IMR-90 (cell line): ENCODE measurements around the gene MSMO1. TPM values are rescaled to one million over a fixed set of nuclear protein-coding genes. Genes with fewer than 3 reads are reported as not detected.
A peak's percentile ranks its signal among the peaks of the same experiment; 100 is the strongest.

Experiments used
- ATAC-seq: fragments of 200-7000 bp; cut with Tn5 transposase; 2 replicates; pipeline ENCODE4 v1.9.1; 2020; ENCODE audit warnings: low read depth, mild to moderate bottlenecking, moderate library complexity
- BruUV-seq: library from RNA; stranded (reverse); fragments of 400-500 nt; replicated peaks from 2 replicates; lab custom pipeline; 2021; lab: Mats Ljungman, UMichigan
- CTCF ChIA-PET: fragments of 300-600 bp; formaldehyde crosslinking; extraction: SDS; loops from one replicate; lab custom pipeline; 2021; ENCODE audit warnings: antibody characterized with exemption; lab: Yijun Ruan, JAX
- POLR2A ChIA-PET: fragments of 300-600 bp; sonication (Branson Sonifier 250); formaldehyde crosslinking; loops from one replicate; lab custom pipeline; 2022; ENCODE audit warnings: antibody characterized with exemption; ENCODE audit not compliant: unreplicated experiment; lab: Charles Lee
- DNase-seq: peaks from one replicate; pipeline ENCODE4 v3.0.0; 2013
- H2AFZ ChIP-seq: replicated peaks from 2 replicates; pipeline ENCODE3; 2013; ENCODE audit warnings: low read length, mild to moderate bottlenecking; ENCODE audit not compliant: poor library complexity
- H2AK5ac ChIP-seq: 2 replicates; pipeline ENCODE4 v1.6.1; 2013; ENCODE audit warnings: low read depth, low read length, inconsistent platforms
- H2AK9ac ChIP-seq: replicated peaks from 2 replicates; pipeline ENCODE3; 2013; ENCODE audit warnings: mild to moderate bottlenecking, low read depth, low read length, moderate library complexity; ENCODE audit not compliant: poor library complexity
- H2BK120ac ChIP-seq: 2 replicates; pipeline ENCODE4 v1.6.1; 2013; ENCODE audit warnings: low read depth, low read length, inconsistent platforms
- H2BK15ac ChIP-seq: 3 replicates; pipeline ENCODE4 v1.6.1; 2013; ENCODE audit warnings: low read depth, low read length, inconsistent platforms
- H2BK20ac ChIP-seq: 2 replicates; pipeline ENCODE4 v1.6.1; 2013; ENCODE audit warnings: low read depth, mild to moderate bottlenecking, inconsistent platforms, low read length, moderate library complexity
- H2BK5ac ChIP-seq: 2 replicates; pipeline ENCODE4 v1.6.1; 2013; ENCODE audit warnings: mild to moderate bottlenecking, low read depth, low read length, inconsistent platforms; ENCODE audit not compliant: poor library complexity, severe bottlenecking
- H3K14ac ChIP-seq: replicated peaks from 2 replicates; pipeline ENCODE4 v1.6.1; 2013; ENCODE audit warnings: low read depth, low read length, inconsistent platforms
- H3K18ac ChIP-seq: 2 replicates; pipeline ENCODE4 v1.6.1; 2013; ENCODE audit warnings: low read depth, low read length, control low read depth
- H3K23ac ChIP-seq: 2 replicates; pipeline ENCODE4 v1.6.1; 2013; ENCODE audit warnings: low read depth, low read length, inconsistent platforms
- H3K27ac ChIP-seq: 2 replicates; pipeline ENCODE4 v1.5.1; 2013; ENCODE audit warnings: mild to moderate bottlenecking, control low read depth, low read length; ENCODE audit not compliant: insufficient read depth
- H3K27me3 ChIP-seq: 2 replicates; pipeline ENCODE4 v1.6.1; 2013; ENCODE audit warnings: low read length; ENCODE audit not compliant: control insufficient read depth, insufficient read depth
- H3K36me3 ChIP-seq: 2 replicates; pipeline ENCODE4 v1.6.1; 2013; ENCODE audit warnings: low read length, mixed read lengths; ENCODE audit not compliant: control insufficient read depth, insufficient read depth
- H3K4ac ChIP-seq: 2 replicates; pipeline ENCODE4 v1.6.1; 2013; ENCODE audit warnings: low read depth, low read length, inconsistent platforms
- H3K4me1 ChIP-seq: 2 replicates; pipeline ENCODE4 v1.6.1; 2013; ENCODE audit warnings: low read length, mixed read lengths; ENCODE audit not compliant: control insufficient read depth, insufficient read depth
- H3K4me2 ChIP-seq: 2 replicates; pipeline ENCODE4 v1.6.1; 2013; ENCODE audit warnings: low read depth, mild to moderate bottlenecking, control low read depth, low read length, moderate library complexity
- H3K4me3 ChIP-seq: 2 replicates; pipeline ENCODE4 v1.5.1; 2013; ENCODE audit warnings: low read depth, mild to moderate bottlenecking, control low read depth, low read length, moderate library complexity; ENCODE audit not compliant: insufficient read depth
- H3K56ac ChIP-seq: 2 replicates; pipeline ENCODE4 v1.6.1; 2013; ENCODE audit warnings: low read length, inconsistent platforms; ENCODE audit not compliant: insufficient read depth; ENCODE audit errors: extremely low read depth
- H3K79me1 ChIP-seq, 2 experiments: 2 replicates each; pipeline ENCODE4 v1.6.1; 2013; ENCODE audit warnings: low read length in 2 of 2, inconsistent platforms in 1 of 2, low read depth in 1 of 2
- H3K9ac ChIP-seq: 2 replicates; pipeline ENCODE4 v1.6.1; 2013; ENCODE audit warnings: low read depth, low read length, control low read depth
- H3K9me1 ChIP-seq: 2 replicates; pipeline ENCODE4 v1.6.1; 2013; ENCODE audit warnings: low read length, inconsistent platforms; ENCODE audit not compliant: insufficient read depth
- H3K9me3 ChIP-seq: 2 replicates; pipeline ENCODE4 v1.6.1; 2013; ENCODE audit warnings: low read length; ENCODE audit not compliant: control insufficient read depth, insufficient read depth
- H4K20me1 ChIP-seq: 2 replicates; pipeline ENCODE4 v1.6.1; 2013; ENCODE audit warnings: low read length, inconsistent platforms; ENCODE audit not compliant: insufficient read depth
- H4K5ac ChIP-seq: 2 replicates; pipeline ENCODE4 v1.6.1; 2013; ENCODE audit warnings: mild to moderate bottlenecking, low read depth, low read length, control low read depth
- H4K8ac ChIP-seq, 2 experiments: 2 replicates each; pipeline ENCODE4 v1.6.1; 2013; ENCODE audit warnings: low read depth in 2 of 2, low read length in 2 of 2, control low read depth in 1 of 2, inconsistent platforms in 1 of 2
- H4K91ac ChIP-seq: 2 replicates; pipeline ENCODE4 v1.6.1; 2013; ENCODE audit warnings: low read depth, low read length, inconsistent platforms; ENCODE audit not compliant: insufficient read depth
- CEBPB ChIP-seq: IDR thresholded peaks from 2 replicates; pipeline ENCODE4 v1.6.1; 2012; ENCODE audit warnings: low read depth, low read length, improper control_type of control experiment
- CHD1 ChIP-seq: IDR thresholded peaks from 2 replicates; pipeline ENCODE4 v1.6.1; 2012; ENCODE audit warnings: low read depth, low read length, improper control_type of control experiment
- FOS ChIP-seq: fragments of 150-350 bp; IDR thresholded peaks from 2 replicates; pipeline ENCODE4 v1.6.1; 2016; ENCODE audit warnings: low read depth, low read length
- MAFK ChIP-seq: IDR thresholded peaks from 2 replicates; pipeline ENCODE4 v1.6.1; 2012; ENCODE audit warnings: low read depth, low read length, improper control_type of control experiment
- MAZ ChIP-seq: IDR thresholded peaks from 2 replicates; pipeline ENCODE4 v1.6.1; 2012; ENCODE audit warnings: low read depth, mild to moderate bottlenecking, low read length, improper control_type of control experiment, moderate library complexity, borderline replicate concordance
- NFE2L2 ChIP-seq: fragments of 150-350 bp; IDR thresholded peaks from 2 replicates; pipeline ENCODE4 v1.6.1; 2016; ENCODE audit warnings: low read depth, mild to moderate bottlenecking, low read length
- POLR2A ChIP-seq: IDR thresholded peaks from 2 replicates; pipeline ENCODE4 v1.6.1; 2012; ENCODE audit warnings: mild to moderate bottlenecking, low read depth, low read length
- RAD21 ChIP-seq: IDR thresholded peaks from 2 replicates; pipeline ENCODE4 v1.6.1; 2012; ENCODE audit warnings: low read length, improper control_type of control experiment
- RCOR1 ChIP-seq: IDR thresholded peaks from 2 replicates; pipeline ENCODE4 v1.6.1; 2012; ENCODE audit warnings: mild to moderate bottlenecking, low read length, improper control_type of control experiment; ENCODE audit not compliant: insufficient replicate concordance
- WGBS, 2 experiments: methylation state at CpG; one replicate each; pipeline versions ENCODE4 v1.1.5 to v1.1.7; 2013; ENCODE audit warnings: missing lambda C conversion rate in 2 of 2; ENCODE audit not compliant: insufficient read length in 1 of 2; ENCODE audit errors: extremely low coverage in 2 of 2; 5-methylcytosine and 5-hydroxymethylcytosine counted together
- dilution Hi-C: fragments of 300-500 bp; cut with HindIII; formaldehyde crosslinking; loops from one replicate; pipeline ENCODE4 v1.14.3; 2018; ENCODE audit warnings: low sequenced_read_pairs; ENCODE audit not compliant: unreplicated experiment
- in situ Hi-C: fragments of 300-500 bp; cut with MboI; formaldehyde crosslinking; loops from 3 replicates; pipeline ENCODE4 v1.14.3; 2019; ENCODE audit warnings: low sequenced_read_pairs, inconsistent platforms, mixed read lengths
- intact Hi-C: fragments of 100-400 bp; cut with micrococcal nuclease; formaldehyde crosslinking; loops from 2 replicates; pipeline ENCODE4 v1.10.0; 2022
- polyA plus RNA-seq, 3 experiments: library from polyadenylated mRNA; depleted of rRNA; stranded (reverse); fragments of >200 nt; gene quantifications; 2 replicates each; pipeline ENCODE4 v1.2.3, GENCODE V29; 2012; ENCODE audit warnings: low replicate concordance in 1 of 3
- total RNA-seq: library from RNA; depleted of rRNA; stranded (reverse); fragments of >200 nt; gene quantifications from 2 replicates; pipeline ENCODE4 v1.2.3, GENCODE V29; 2012

MSMO1 gene
- total and polyA plus RNA-seq, 2 of the 4 experiments (the other 2 are of a cell fraction): 40.1 to 42.1 TPM

- Histone ChIP-seq H3K9me1 (0 out of 2 replicates have a peak, but pooled peaks cover 4% of the 10 kb centered on the region), H3K27me3 (no peaks in the 10 kb centered on the region), H3K36me3 (no peaks in the 10 kb centered on the region), H2BK120ac (peak overlapping the region; percentile 94), H4K91ac (peak overlapping the region; percentile 71), H3K9ac (no peak overlapping the region; the same call in 1 of the 2 replicates), H4K8ac (peak overlapping the region; percentile 52 to 71; a peak in 3 of 4 replicates), H2BK5ac (peak overlapping the region; percentile 85), H3K9me3 (no peaks in the 10 kb centered on the region), H2BK20ac (peak overlapping the region; percentile 92), H3K4me3 (no peak overlapping the region), H3K27ac (peak overlapping the region; percentile 67), H2AK9ac (peak overlapping the region; percentile 11), H4K5ac (peak overlapping the region; percentile 13; the same call in 1 of the 2 replicates), H2AFZ (peak overlapping the region; percentile 83), H3K18ac (peak overlapping the region; percentile 85), H4K20me1 (no peaks in the 10 kb centered on the region), H3K4me2 (peak overlapping the region; percentile 79), H3K56ac (peak overlapping the region; percentile 60), H3K23ac (peak overlapping the region; percentile 83), H3K79me1 (peaks cover 6 to 26% of the 10 kb centered on the region in 2 experiments), H3K14ac (peak overlapping the region; percentile 78), H2AK5ac (peak overlapping the region; percentile 77), H2BK15ac (peak overlapping the region; percentile 90), H3K4me1 (peaks cover 3% of the 10 kb centered on the region; the same call in 1 of the 2 replicates), H3K4ac (peak overlapping the region; percentile 85)
- dilution Hi-C loops (no loop called here), intact Hi-C loops (loop anchor here (2.0 kb wide), 1 partner anchor 53 kb away; the partner anchor contains the start of gene CPE), in situ Hi-C loops (loop anchor here (25.0 kb wide), 1 partner anchor 114 kb away; the partner anchor contains the start of gene KLHL2)
- ATAC-seq: peak; percentile 12
- POLR2A ChIA-PET: no interaction called here
- TF ChIP-seq RCOR1 (no peak), FOS (peak; percentile 93), CEBPB (peak; percentile 83), NFE2L2 (peak; percentile 71; the same call in 1 of the 2 replicates), MAZ (0 out of 2 replicates have a peak, but pooled peaks have one; percentile 11), RAD21 (no peak), CHD1 (no peak), MAFK (peak; percentile 93), POLR2A (peak; percentile 35; the same call in 1 of the 2 replicates)
- WGBS, 2 experiments: no CpG with 5 or more reads among the region's 8 CpGs
- DNase-seq: peak; percentile 93
- no TSS peak for BruUV-seq
- CTCF ChIA-PET: interaction anchor here (0.5 to 1.3 kb wide), 2 partner anchors 10 to 46 kb away, joined by 4 to 5 read pairs; no protein-coding TSS in a partner anchor
These were observed 1.5 kb upstream of the MSMO1 start for GRCh38 chr4:165325732-165326512.
